VCaP (cell line): ENCODE measurements around the gene ZC3HAV1L.
"Not testable (repeated sequence)": the region's sequence is repeated elsewhere in the genome, so short reads cannot be mapped to it uniquely, and the experiment has no call there.

ENCODE experiments used
- H3K27ac ChIP-seq: fragments of 450-650 bp; 2 replicates; pipeline ENCODE4 v1.5.1; 2017
- TF ChIP-seq, protein P1 (sequence below): fragments of 450-650 bp; conservative IDR thresholded peaks from 2 replicates; pipeline ENCODE4 v1.5.1; 2017; ENCODE audit warnings: mild to moderate bottlenecking, moderate library complexity

Gene ZC3HAV1L

DNA sequence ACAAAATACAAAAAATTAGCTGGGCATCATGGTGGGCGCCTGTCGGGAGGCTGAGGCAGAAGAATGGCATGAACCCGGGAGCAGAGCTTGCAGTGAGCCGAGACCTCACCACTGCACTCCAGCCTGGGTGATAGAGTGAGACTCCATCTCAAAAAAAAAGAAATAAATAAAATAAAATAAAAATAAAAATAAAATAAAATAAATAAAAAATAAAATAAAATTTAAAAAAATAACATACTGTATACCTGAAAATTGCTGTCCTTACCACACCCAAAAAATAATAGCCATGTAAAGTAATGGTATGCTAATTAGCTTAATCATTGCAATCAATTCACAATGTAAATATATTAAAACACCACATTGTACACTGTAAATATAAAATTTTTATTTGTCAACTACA lies 3.4 kb downstream of the ZC3HAV1L start:
- no peak overlapping the region for H3K27ac ChIP-seq
- TF ChIP-seq, protein P1, sequence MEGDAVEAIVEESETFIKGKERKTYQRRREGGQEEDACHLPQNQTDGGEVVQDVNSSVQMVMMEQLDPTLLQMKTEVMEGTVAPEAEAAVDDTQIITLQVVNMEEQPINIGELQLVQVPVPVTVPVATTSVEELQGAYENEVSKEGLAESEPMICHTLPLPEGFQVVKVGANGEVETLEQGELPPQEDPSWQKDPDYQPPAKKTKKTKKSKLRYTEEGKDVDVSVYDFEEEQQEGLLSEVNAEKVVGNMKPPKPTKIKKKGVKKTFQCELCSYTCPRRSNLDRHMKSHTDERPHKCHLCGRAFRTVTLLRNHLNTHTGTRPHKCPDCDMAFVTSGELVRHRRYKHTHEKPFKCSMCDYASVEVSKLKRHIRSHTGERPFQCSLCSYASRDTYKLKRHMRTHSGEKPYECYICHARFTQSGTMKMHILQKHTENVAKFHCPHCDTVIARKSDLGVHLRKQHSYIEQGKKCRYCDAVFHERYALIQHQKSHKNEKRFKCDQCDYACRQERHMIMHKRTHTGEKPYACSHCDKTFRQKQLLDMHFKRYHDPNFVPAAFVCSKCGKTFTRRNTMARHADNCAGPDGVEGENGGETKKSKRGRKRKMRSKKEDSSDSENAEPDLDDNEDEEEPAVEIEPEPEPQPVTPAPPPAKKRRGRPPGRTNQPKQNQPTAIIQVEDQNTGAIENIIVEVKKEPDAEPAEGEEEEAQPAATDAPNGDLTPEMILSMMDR = no peak

DNA sequence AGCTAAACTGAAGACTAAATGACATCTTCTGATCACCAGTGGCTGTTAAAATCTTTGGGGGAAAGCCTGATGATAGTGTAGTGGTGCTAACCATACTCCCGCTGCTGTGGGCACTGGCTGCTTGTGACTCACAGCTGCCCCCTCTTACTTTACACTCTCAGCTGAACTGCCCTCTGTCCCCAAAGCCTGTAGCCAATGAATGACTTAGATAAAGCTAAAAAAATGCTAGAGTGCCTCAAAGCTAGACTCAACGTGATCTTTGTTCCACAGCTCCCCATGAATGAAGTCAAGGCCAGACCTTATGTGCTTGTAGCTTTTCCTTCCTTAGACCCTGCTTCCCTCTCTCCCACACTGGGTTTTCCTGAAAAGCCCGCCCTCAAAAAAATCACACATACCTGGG lies 6.5 kb downstream of the ZC3HAV1L start:
- H3K27ac ChIP-seq = no peak overlapping the region
- TF ChIP-seq, protein P1 = no peak

DNA sequence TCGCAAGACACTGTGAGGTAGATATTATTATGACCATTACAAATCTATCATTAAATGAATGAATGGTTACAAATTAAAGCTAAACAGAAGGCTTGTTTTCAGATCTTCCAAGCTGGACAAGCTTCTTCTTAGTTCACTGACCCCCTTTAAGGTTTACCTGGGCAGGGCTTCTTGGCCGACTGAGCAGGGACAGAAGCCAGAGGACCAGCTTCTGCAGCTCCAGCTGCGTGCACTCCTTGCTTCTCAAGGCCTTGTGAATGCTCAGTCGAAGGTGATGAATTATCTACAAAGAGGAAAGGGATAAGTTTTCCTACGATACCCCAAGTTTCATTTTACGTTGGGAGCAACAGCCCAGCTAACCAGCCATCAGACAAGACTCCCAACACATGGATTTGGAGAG lies 9.3 kb downstream of the ZC3HAV1L start:
- TF ChIP-seq, protein P1 = no peak
- no peak overlapping the region for H3K27ac ChIP-seq

DNA sequence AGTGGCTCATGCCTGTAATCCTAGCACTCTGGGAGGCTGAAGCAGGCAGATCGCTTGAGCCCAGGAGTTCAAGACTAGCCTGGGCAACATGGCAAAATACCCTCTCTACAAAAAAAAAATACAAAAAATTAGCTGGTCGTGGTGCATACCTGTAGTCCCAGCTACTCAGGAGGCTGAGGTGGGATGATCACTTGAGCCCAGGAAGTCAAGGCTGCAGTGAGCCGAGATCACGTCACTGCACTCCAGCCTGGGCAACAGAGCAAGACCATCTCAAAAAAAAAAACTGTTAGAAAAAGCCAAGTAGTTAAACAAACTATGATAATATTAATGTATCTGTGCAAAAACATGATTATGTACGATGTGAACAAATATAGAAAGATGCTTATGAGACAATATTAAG lies 10.0 kb downstream of the ZC3HAV1L start:
- not testable (repeated sequence) for H3K27ac ChIP-seq

DNA sequence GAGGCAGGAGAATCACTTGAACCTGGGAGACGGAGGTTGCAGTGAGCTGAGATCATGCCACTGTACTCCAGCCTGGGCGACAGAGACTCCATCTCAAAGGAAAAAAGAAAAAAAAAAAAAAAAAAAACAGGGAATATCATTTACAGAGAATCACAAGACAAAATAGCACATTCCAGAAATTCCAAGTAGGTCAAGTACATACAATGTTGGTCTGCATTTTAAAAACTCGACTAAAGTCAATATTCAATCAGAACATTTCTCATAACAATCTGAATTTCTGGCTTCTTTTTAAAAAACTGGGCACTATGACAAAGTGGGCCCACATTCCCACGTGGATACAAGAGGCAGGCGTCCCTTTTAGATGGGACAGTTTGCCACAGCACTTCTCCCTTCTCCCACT lies 12.8 kb downstream of the ZC3HAV1L start:
- H3K27ac ChIP-seq = no peak overlapping the region
- TF ChIP-seq, protein P1 = no peak

DNA sequence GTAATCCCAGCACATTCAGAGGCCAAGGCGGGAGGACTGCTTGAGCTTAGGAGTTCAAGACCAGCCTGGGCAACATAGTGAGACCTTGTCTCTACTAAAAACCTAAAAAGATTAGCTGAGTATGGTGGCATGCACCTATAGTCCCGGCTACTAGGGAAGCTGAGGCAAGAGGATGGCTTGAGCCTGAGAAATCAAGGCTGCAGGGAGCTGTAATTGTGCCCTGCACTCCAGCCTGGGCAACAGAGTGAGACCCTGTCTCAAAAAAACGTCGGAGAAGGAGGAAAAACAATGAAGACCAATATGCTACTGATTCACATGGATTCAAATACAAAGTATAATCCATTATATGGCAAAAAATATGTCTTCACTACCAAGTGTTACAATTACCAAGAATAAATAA lies 13.6 kb downstream of the ZC3HAV1L start:
- no peak overlapping the region for H3K27ac ChIP-seq
- TF ChIP-seq, protein P1 = no peak

DNA sequence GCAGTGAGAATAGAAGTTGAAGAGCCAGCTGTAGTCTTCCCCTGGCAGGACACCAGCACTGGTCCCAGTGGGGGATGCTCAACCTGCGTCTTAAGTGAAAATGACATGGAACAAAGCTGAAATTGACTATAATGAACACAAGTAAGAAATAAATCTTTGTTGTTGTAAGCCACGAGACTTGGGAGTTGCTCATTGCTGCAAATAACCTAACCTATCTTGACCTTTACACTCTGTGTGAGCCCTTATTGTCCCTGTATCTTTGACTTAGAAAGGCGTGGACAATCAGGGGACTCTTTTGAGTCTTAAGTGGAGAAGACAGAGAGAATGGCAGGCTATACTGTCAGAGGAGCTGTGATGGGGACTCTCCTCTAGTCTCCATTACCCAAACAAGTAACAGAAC lies 16.9 kb downstream of the ZC3HAV1L start:
- TF ChIP-seq, protein P1 = no peak

GRCh38 chr7:139016931-139017511 lies 18.8 kb downstream of the ZC3HAV1L start:
- TF ChIP-seq, protein P1 = peak; percentile 89
- no peak overlapping the region for H3K27ac ChIP-seq

More for the DNA sequence above, 16.9 kb downstream of the ZC3HAV1L start:
- H3K27ac ChIP-seq = no peak overlapping the region
